ENCODE data around the gene CCDC77.

GRCh38 chr12:356276-356988, 45.0 kb upstream of the CCDC77 start:
- no peak for TF ChIP-seq CTCF (IDR thresholded peaks at IDR 0.05)
- no peak for TF ChIP-seq POLR2A (IDR thresholded peaks at IDR 0.05)
- TF ChIP-seq EP300 (IDR thresholded peaks at IDR 0.05), result no peak

Measured in ovary (tissue), 3 donors.